HCT116 (cell line): Measurements from ENCODE around the gene DICER1.

Experiments used
- CBX3 ChIP-seq: IDR thresholded peaks from 2 replicates; pipeline ENCODE4 v1.6.1; 2012; ENCODE audit warnings: low read depth
- CTCF ChIP-seq, 3 experiments: fragments of 200-600 bp in 1 of 3; sonication (generic) in 1 of 3; IDR thresholded peaks in 2 of 3; conservative IDR thresholded peaks in 1 of 3; 2 replicates each; pipeline ENCODE4 v1.5.1; 2012 to 2017; ENCODE audit warnings: low read depth in 2 of 3, low read length in 2 of 3, antibody characterized with exemption in 1 of 3, borderline replicate concordance in 1 of 3, control low read depth in 1 of 3, mild to moderate bottlenecking in 1 of 3, mixed read lengths in 1 of 3, mixed run types in 1 of 3, moderate library complexity in 1 of 3; ENCODE audit not compliant: insufficient read depth in 1 of 3
- ELF1 ChIP-seq: IDR thresholded peaks from 2 replicates; pipeline ENCODE4 v1.6.1; 2012; ENCODE audit warnings: low read depth, borderline replicate concordance
- EZH2 ChIP-seq: fragments of 200-600 bp; sonication (generic); IDR thresholded peaks from 2 replicates; pipeline ENCODE4 v1.6.1; 2017; ENCODE audit warnings: antibody characterized with exemption, mixed run types
- EZH2phosphoT487 ChIP-seq: fragments of 200-600 bp; IDR thresholded peaks from 2 replicates; pipeline ENCODE4 v1.6.1; 2018; ENCODE audit warnings: antibody characterized with exemption, borderline replicate concordance
- JUND ChIP-seq: IDR thresholded peaks from 2 replicates; pipeline ENCODE4 v1.6.1; 2012
- MAX ChIP-seq: IDR thresholded peaks from 2 replicates; pipeline ENCODE4 v1.6.1; 2012
- POLR2A ChIP-seq: IDR thresholded peaks from 2 replicates; pipeline ENCODE4 v1.7.0; 2011; ENCODE audit warnings: borderline replicate concordance; ENCODE audit not compliant: insufficient read depth, insufficient read length; ENCODE audit errors: extremely low read depth
- POLR2AphosphoS5 ChIP-seq: IDR thresholded peaks from 2 replicates; pipeline ENCODE4 v1.6.1; 2011; ENCODE audit warnings: mild to moderate bottlenecking, low read depth, low read length, moderate library complexity
- RAD21 ChIP-seq: IDR thresholded peaks from 2 replicates; pipeline ENCODE4 v1.6.1; 2012; ENCODE audit warnings: low read depth, mild to moderate bottlenecking
- REST ChIP-seq: IDR thresholded peaks from 2 replicates; pipeline ENCODE4 v1.6.1; 2012; ENCODE audit warnings: low read depth
- SP1 ChIP-seq: IDR thresholded peaks from 2 replicates; pipeline ENCODE4 v1.6.1; 2012; ENCODE audit warnings: low read depth
- SRF ChIP-seq: IDR thresholded peaks from 2 replicates; pipeline ENCODE4 v1.6.1; 2012; ENCODE audit warnings: low read depth

- TF ChIP-seq CTCF (IDR thresholded peaks at IDR 0.05 in 2 of 3, conservative IDR thresholded peaks at IDR 0.05 in 1 of 3; ENCODE audit: borderline replicate concordance in 1 of 3, insufficient read depth in 1 of 3, low read depth in 2 of 3, low read length in 2 of 3) (no peak), EZH2 (no peak), POLR2A (no peak), JUND (no peak), POLR2AphosphoS5 (no peak), ELF1 (no peak), RAD21 (no peak), REST (no peak), MAX (no peak), SP1 (no peak), CBX3 (no peak), SRF (no peak), EZH2phosphoT487 (no peak)
Observed at GRCh38 chr14:95204705-95205104, 47.4 kb upstream of the DICER1 start.
